DOHH2 (cell line): ENCODE data around the gene DZANK1.

Source experiments
- H3F3A ChIP-seq: fragments of 200-600 bp; sonication (generic), shearing (Covaris generic); 2 replicates; pipeline ENCODE4 v1.6.0; 2016; ENCODE audit warnings: antibody characterized with exemption, mild to moderate bottlenecking; ENCODE audit not compliant: control insufficient read depth, insufficient read depth
- H3K27ac ChIP-seq: fragments of 200-600 bp; sonication (generic); 2 replicates; pipeline ENCODE4 v1.5.1; 2014; ENCODE audit warnings: low read depth, mild to moderate bottlenecking, low read length, moderate library complexity
- H3K27me3 ChIP-seq: fragments of 200-600 bp; sonication (generic); 2 replicates; pipeline ENCODE4 v1.6.1; 2014; ENCODE audit warnings: mild to moderate bottlenecking, low read length, mixed read lengths; ENCODE audit not compliant: control insufficient read depth
- H3K36me3 ChIP-seq: fragments of 200-600 bp; sonication (generic); 2 replicates; pipeline ENCODE4 v1.6.1; 2014; ENCODE audit warnings: mild to moderate bottlenecking, low read length, moderate library complexity, mixed read lengths; ENCODE audit not compliant: control insufficient read depth
- H3K4me1 ChIP-seq: fragments of 200-600 bp; sonication (generic); 2 replicates; pipeline ENCODE4 v1.6.1; 2014; ENCODE audit warnings: mild to moderate bottlenecking, low read length, mixed read lengths; ENCODE audit not compliant: control insufficient read depth
- H3K4me2 ChIP-seq: fragments of 200-600 bp; sonication (generic); 2 replicates; pipeline ENCODE4 v1.6.0; 2014; ENCODE audit warnings: mild to moderate bottlenecking, low read length, moderate library complexity
- H3K4me3 ChIP-seq: fragments of 200-600 bp; sonication (generic); 2 replicates; pipeline ENCODE4 v1.5.1; 2014; ENCODE audit warnings: mild to moderate bottlenecking, low read length, mixed read lengths
- H3K79me2 ChIP-seq: fragments of 200-600 bp; sonication (generic); 2 replicates; pipeline ENCODE4 v1.6.1; 2014; ENCODE audit warnings: mild to moderate bottlenecking, low read length, mixed read lengths; ENCODE audit not compliant: control insufficient read depth
- H3K9me2 ChIP-seq: fragments of 200-600 bp; sonication (generic); replicated peaks from 2 replicates; pipeline ENCODE4 v1.6.1; 2014; ENCODE audit warnings: mild to moderate bottlenecking, low read length, mixed read lengths; ENCODE audit not compliant: control insufficient read depth
- H3K9me3 ChIP-seq: fragments of 200-600 bp; sonication (generic); 2 replicates; pipeline ENCODE4 v1.6.1; 2014; ENCODE audit warnings: antibody characterized with exemption, low read length, mixed read lengths; ENCODE audit not compliant: control insufficient read depth, insufficient read depth
- H4K20me1 ChIP-seq: fragments of 200-600 bp; sonication (generic); 2 replicates; pipeline ENCODE4 v1.6.0; 2014; ENCODE audit warnings: low read depth, mild to moderate bottlenecking, antibody characterized with exemption, low read length, moderate library complexity; ENCODE audit not compliant: control insufficient read depth, insufficient read depth
- EZH2phosphoT487 ChIP-seq: fragments of 200-600 bp; sonication (generic); IDR thresholded peaks from 2 replicates; pipeline ENCODE4 v1.6.1; 2017; ENCODE audit warnings: borderline replicate concordance, mild to moderate bottlenecking, antibody characterized with exemption, low read length, moderate library complexity, mixed read lengths
- TF ChIP-seq, protein P1 (sequence below): fragments of 200-600 bp; sonication (generic); IDR thresholded peaks from one replicate; pipeline ENCODE4 v1.5.1; 2014; ENCODE audit warnings: antibody characterized with exemption, mild to moderate bottlenecking, low read depth, low read length; ENCODE audit not compliant: poor library complexity, severe bottlenecking

The DZANK1 gene

GRCh38 chr20:18481596-18481995 lies 14.8 kb upstream of the DZANK1 start:
- Histone ChIP-seq H3K4me2 (no peak overlapping the region), H3K4me1 (no peaks in the 10 kb centered on the region), H3K27ac (no peak overlapping the region), H3K9me2 (no peaks in the 10 kb centered on the region), H3K9me3 (no peaks in the 10 kb centered on the region), H3K27me3 (no peaks in the 10 kb centered on the region), H3F3A (peaks cover 2% of the 10 kb centered on the region; the same call in 1 of the 2 replicates), H3K36me3 (peaks cover 48% of the 10 kb centered on the region), H3K79me2 (no peaks in the 10 kb centered on the region), H4K20me1 (no peaks in the 10 kb centered on the region), H3K4me3 (no peak overlapping the region)
- no peak for TF ChIP-seq EZH2phosphoT487
- TF ChIP-seq, protein P1, sequence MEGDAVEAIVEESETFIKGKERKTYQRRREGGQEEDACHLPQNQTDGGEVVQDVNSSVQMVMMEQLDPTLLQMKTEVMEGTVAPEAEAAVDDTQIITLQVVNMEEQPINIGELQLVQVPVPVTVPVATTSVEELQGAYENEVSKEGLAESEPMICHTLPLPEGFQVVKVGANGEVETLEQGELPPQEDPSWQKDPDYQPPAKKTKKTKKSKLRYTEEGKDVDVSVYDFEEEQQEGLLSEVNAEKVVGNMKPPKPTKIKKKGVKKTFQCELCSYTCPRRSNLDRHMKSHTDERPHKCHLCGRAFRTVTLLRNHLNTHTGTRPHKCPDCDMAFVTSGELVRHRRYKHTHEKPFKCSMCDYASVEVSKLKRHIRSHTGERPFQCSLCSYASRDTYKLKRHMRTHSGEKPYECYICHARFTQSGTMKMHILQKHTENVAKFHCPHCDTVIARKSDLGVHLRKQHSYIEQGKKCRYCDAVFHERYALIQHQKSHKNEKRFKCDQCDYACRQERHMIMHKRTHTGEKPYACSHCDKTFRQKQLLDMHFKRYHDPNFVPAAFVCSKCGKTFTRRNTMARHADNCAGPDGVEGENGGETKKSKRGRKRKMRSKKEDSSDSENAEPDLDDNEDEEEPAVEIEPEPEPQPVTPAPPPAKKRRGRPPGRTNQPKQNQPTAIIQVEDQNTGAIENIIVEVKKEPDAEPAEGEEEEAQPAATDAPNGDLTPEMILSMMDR, result no peak

DNA sequence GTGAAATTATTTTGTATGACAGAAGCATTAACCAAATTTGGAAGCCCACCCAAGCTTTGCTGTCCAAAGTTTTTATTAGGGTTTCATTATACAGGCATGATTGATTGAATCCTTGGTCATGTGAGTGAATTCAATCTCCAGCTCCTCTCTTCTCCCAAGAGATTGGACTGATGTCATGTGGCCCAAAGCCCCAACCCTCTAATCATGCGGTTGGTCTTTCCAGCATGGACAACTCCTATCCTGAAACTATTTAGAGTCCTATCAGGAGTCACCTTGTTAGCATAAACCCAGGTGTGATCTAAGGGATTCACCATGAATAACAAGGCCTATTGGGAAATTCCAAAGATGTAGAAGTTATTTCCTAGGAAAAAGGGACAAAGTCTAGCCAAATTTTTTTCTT lies 11.0 kb upstream of the DZANK1 start:
- TF ChIP-seq, protein P1, result no peak
- no peak for TF ChIP-seq EZH2phosphoT487
- no peaks in the 10 kb centered on the region for H3K27me3 ChIP-seq

GRCh38 chr20:18477218-18477617 lies 10.4 kb upstream of the DZANK1 start:
- Histone ChIP-seq H3K4me2 (no peak overlapping the region), H3K36me3 (peaks cover 52% of the 10 kb centered on the region), H3K9me3 (no peaks in the 10 kb centered on the region), H3K27me3 (no peaks in the 10 kb centered on the region), H3K4me1 (no peaks in the 10 kb centered on the region), H3K4me3 (no peak overlapping the region), H3K27ac (no peak overlapping the region), H3K79me2 (no peaks in the 10 kb centered on the region), H4K20me1 (no peaks in the 10 kb centered on the region), H3F3A (peaks cover 2% of the 10 kb centered on the region; the same call in 1 of the 2 replicates), H3K9me2 (no peaks in the 10 kb centered on the region)
- TF ChIP-seq EZH2phosphoT487, result no peak
- TF ChIP-seq, protein P1, result no peak

More for the DNA sequence above, 11.0 kb upstream of the DZANK1 start:
- Histone ChIP-seq H3F3A (peaks cover 2% of the 10 kb centered on the region; the same call in 1 of the 2 replicates), H3K36me3 (peaks cover 55% of the 10 kb centered on the region), H3K9me3 (no peaks in the 10 kb centered on the region), H3K9me2 (no peaks in the 10 kb centered on the region), H3K4me1 (no peaks in the 10 kb centered on the region), H3K4me3 (no peak overlapping the region), H3K79me2 (no peaks in the 10 kb centered on the region), H4K20me1 (no peaks in the 10 kb centered on the region), H3K4me2 (no peak overlapping the region), H3K27ac (no peak overlapping the region)
